HepG2 (cell line): ENCODE data around the gene COX7A1. TPM values are rescaled to one million over a fixed set of nuclear protein-coding genes. Genes with fewer than 3 reads are reported as not detected.

Experiments used
- ARID2 ChIP-seq: sonication (generic); formaldehyde crosslinking; IDR thresholded peaks from 2 replicates; pipeline ENCODE4 v1.8.1; 2022; ENCODE audit warnings: mild to moderate bottlenecking, missing genetic modification reagents, borderline replicate concordance
- CCAR2 ChIP-seq: fragments of 200-400 bp; formaldehyde crosslinking; optimal IDR thresholded peaks from 2 replicates; pipeline ENCODE3; 2018; ENCODE audit warnings: low read depth, mild to moderate bottlenecking, low read length, moderate library complexity
- EHMT2 ChIP-seq: fragments of 200-600 bp; sonication (generic); IDR thresholded peaks from 2 replicates; pipeline ENCODE4 v1.7.0; 2017; ENCODE audit warnings: antibody characterized with exemption, low read depth, low read length, borderline replicate concordance
- EP300 ChIP-seq, 3 experiments: sonication (generic) in 1 of 3; formaldehyde crosslinking in 1 of 3; IDR thresholded peaks; 2 replicates each; pipeline versions ENCODE4 v1.5.1 to v1.6.1; 2011 to 2020; ENCODE audit warnings: low read depth in 2 of 3, low read length in 2 of 3, borderline replicate concordance in 1 of 3, improper control_type of control experiment in 1 of 3, mild to moderate bottlenecking in 1 of 3, missing genetic modification reagents in 1 of 3, moderate library complexity in 1 of 3
- HMG20A ChIP-seq: IDR thresholded peaks from 2 replicates; pipeline ENCODE4 v1.6.1; 2016; ENCODE audit warnings: borderline replicate concordance
- MAF1 ChIP-seq: sonication (generic); formaldehyde crosslinking; IDR thresholded peaks from 2 replicates; pipeline ENCODE4 v1.5.0; 2020; ENCODE audit warnings: missing genetic modification reagents, borderline replicate concordance
- MEIS2 ChIP-seq: sonication (generic); formaldehyde crosslinking; IDR thresholded peaks from 2 replicates; pipeline ENCODE4 v1.9.0; 2021; ENCODE audit warnings: mild to moderate bottlenecking, missing genetic modification reagents
- MXD4 ChIP-seq: IDR thresholded peaks from 2 replicates; pipeline ENCODE4 v1.6.1; 2016; ENCODE audit warnings: mild to moderate bottlenecking, missing biosample characterization, missing genetic modification reagents
- NR3C1 ChIP-seq: sonication (generic); formaldehyde crosslinking; IDR thresholded peaks from 2 replicates; pipeline ENCODE4 v1.4.0; 2020; ENCODE audit warnings: missing genetic modification reagents
- PHF20 ChIP-seq: sonication (generic); formaldehyde crosslinking; IDR thresholded peaks from 2 replicates; pipeline ENCODE4 v1.5.0; 2020; ENCODE audit warnings: mild to moderate bottlenecking, missing genetic modification reagents
- TOE1 ChIP-seq: sonication (generic); formaldehyde crosslinking; IDR thresholded peaks from 2 replicates; pipeline ENCODE4 v1.4.0; 2020; ENCODE audit warnings: mild to moderate bottlenecking, missing genetic modification reagents
- ZBTB40 ChIP-seq, 2 experiments: fragments of 450-650 bp in 1 of 2; sonication (generic) in 1 of 2; formaldehyde crosslinking in 1 of 2; IDR thresholded peaks; 2 replicates each; pipeline versions ENCODE4 v1.6.1 to v1.8.0; 2016 to 2022; ENCODE audit warnings: antibody characterized with exemption in 1 of 2, mild to moderate bottlenecking in 1 of 2, missing genetic modification reagents in 1 of 2
- ZBTB49 ChIP-seq: sonication (generic); formaldehyde crosslinking; IDR thresholded peaks from 2 replicates; pipeline ENCODE4 v1.4.0; 2020; ENCODE audit warnings: missing genetic modification reagents, borderline replicate concordance
- ZEB1 ChIP-seq: IDR thresholded peaks from 2 replicates; pipeline ENCODE4 v1.6.1; 2012; ENCODE audit warnings: mild to moderate bottlenecking, low read depth, inconsistent platforms; ENCODE audit not compliant: insufficient replicate concordance
- ZFP90 ChIP-seq: sonication (generic); formaldehyde crosslinking; IDR thresholded peaks from 2 replicates; pipeline ENCODE4 v1.8.0; 2022; ENCODE audit warnings: missing genetic modification reagents, mild to moderate bottlenecking, inconsistent platforms, borderline replicate concordance
- ZNF816 ChIP-seq: sonication (generic); formaldehyde crosslinking; IDR thresholded peaks from 2 replicates; pipeline ENCODE4 v1.8.0; 2022; ENCODE audit warnings: missing genetic modification reagents, mild to moderate bottlenecking, borderline replicate concordance
- polyA plus RNA-seq, 8 experiments: library from polyadenylated mRNA; depleted of rRNA in 3 of 8; stranded (reverse) in 7 of 8; unstranded in 1 of 8; fragments of >200 nt; fragmentation: Illumina TruSeq in 4 of 8; extraction: Trizol in 4 of 8; gene quantifications; 2 replicates each; pipeline versions ENCODE4 v1.2.1 to v1.2.3, GENCODE V29; 2011 to 2016; ENCODE audit warnings: low read depth in 4 of 8, missing spikeins in 1 of 8, mixed read lengths in 1 of 8; ENCODE audit not compliant: insufficient read depth in 1 of 8
- total RNA-seq, 5 experiments: library from RNA; depleted of rRNA; stranded (reverse); fragments of >200 nt; fragmentation: Illumina TruSeq; extraction: Trizol; gene quantifications; 2 replicates each; pipeline ENCODE4 v1.2.3, GENCODE V29; 2016; ENCODE audit warnings: low read depth in 1 of 5

The COX7A1 gene
- total and polyA plus RNA-seq, 2 of the 13 experiments (the other 11 are each of a cell fraction or from before 2014, with no cell fraction given): not detected

DNA sequence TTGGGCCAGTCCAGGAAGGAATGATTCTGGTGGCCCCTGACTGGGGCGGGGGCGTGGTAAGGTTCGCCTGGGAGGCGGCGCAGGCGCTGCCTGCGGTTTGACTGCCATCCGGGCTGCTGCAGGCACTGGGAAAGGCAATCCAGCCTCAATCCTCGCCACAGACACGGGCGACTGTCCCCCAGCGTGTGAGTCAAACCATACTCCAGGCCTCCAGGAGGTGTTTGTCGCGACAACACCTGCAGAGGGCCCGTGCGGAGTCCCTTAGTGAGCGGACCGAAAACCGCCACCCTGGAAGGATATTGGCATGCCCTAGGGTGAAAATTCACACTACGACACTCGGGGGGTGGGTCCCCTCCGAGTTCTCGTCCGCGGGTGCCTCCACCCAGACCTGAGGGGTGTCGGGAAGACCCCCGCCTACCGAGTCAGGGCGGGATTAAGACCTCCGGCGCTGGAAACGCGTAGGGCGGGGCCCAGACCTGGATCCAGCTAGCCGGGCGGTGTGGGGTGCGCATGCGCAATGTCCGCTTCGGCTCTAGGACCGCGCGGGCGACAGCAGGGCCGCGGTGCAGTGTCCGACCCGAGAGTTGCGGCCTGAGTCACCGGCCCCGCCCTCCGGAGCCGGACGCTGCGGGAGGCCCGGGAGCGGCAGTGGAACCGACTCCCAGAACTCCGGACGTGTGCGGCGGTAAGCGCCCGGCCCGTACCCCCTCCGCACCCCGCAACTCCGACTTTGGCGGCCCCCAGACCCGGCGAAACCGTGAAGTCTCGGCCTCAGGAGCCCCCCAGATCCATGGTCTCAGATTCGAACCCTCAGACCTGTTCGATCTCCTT, 12.6 kb downstream of the COX7A1 start, which contains the start of gene CAPNS1 (continued):
- TF ChIP-seq ZBTB40 (IDR thresholded peaks at IDR 0.05) (no peak), ZBTB40 (CRISPR knock-in tag; IDR thresholded peaks at IDR 0.05) (no peak; the same call in 1 of the 2 replicates), CCAR2 (no peak), ZEB1 (no peak), ARID2 (CRISPR knock-in tag) (no peak), TOE1 (CRISPR knock-in tag) (no peak), NR3C1 (CRISPR knock-in tag) (no peak), EP300 (IDR thresholded peaks at IDR 0.05; ENCODE audit: low read depth in 2 of 2, low read length in 2 of 2) (no peak), EP300 (CRISPR knock-in tag; IDR thresholded peaks at IDR 0.05; ENCODE audit: borderline replicate concordance) (no peak), ZNF816 (CRISPR knock-in tag) (no peak), MAF1 (CRISPR knock-in tag) (0 out of 2 replicates have a peak, but pooled peaks have one; percentile 71), MXD4 (CRISPR knock-in tag) (no peak; the same call in 1 of the 2 replicates), EHMT2 (no peak), MEIS2 (CRISPR knock-in tag) (peak; percentile 82; the same call in 1 of the 2 replicates), HMG20A (CRISPR knock-in tag) (no peak; the same call in 1 of the 2 replicates), ZFP90 (CRISPR knock-in tag) (peak; percentile 59; the same call in 1 of the 2 replicates), ZBTB49 (CRISPR knock-in tag) (no peak), PHF20 (peak; percentile 43; the same call in 1 of the 2 replicates)
